ENCODE data around the gene PIGW. TPM values are rescaled to one million over a fixed set of nuclear protein-coding genes. Genes with fewer than 3 reads are reported as not detected.

PIGW gene
- polyA plus RNA-seq, 3 donors: 3.1 to 5.9 (median 3.7) TPM

DNA sequence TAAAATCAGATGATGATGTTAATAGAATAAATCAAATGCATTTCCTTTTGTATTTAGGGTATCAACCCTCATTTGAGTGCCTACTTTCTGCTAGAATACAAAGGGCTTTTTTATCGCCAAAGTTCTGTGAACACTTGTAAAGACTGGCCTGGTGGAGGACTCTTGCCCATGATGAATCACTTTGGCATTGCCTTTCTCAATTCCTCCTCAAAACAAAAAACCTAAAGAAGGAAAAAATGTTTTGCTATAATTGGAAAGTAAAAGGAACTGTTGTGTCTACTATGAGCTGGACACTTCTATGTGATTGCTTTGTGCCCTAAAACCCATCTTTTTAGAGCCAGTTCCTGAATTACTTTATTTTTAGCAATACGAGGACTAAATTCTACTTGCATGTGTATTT lies 43.9 kb downstream of the PIGW start:
- no peak overlapping the region for H3K4me2 ChIP-seq (replicated peaks; ENCODE audit: extremely low read depth, low read length, poor library complexity, severe bottlenecking)
- H3K27ac ChIP-seq (ENCODE audit: low read depth in 1 of 2, low read length in 2 of 2): no peak overlapping the region
- H3K27me3 ChIP-seq (ENCODE audit: control insufficient read depth in 2 of 2, insufficient read depth in 2 of 2, low read length in 2 of 2): no peaks in the 10 kb centered on the region
- no peak overlapping the region for H2AFZ ChIP-seq (ENCODE audit: insufficient read depth, low read depth, low read length, poor library complexity, severe bottlenecking)
- H4K20me1 ChIP-seq (ENCODE audit: insufficient read depth, low read length): peaks cover 88% of the 10 kb centered on the region
- Mint-ChIP-seq H3K4me3 (no peak overlapping the region), H3K9me3 (no peaks in the 10 kb centered on the region), H3K27ac (no peak overlapping the region), H3K36me3 (peaks cover 65 to 84% of the 10 kb centered on the region in 2 donors), H3K4me1 (no peaks in the 10 kb centered on the region), H3K27me3 (ENCODE audit: low read depth in 3 of 3) (no peaks in the 10 kb centered on the region)
- H3K4me1 ChIP-seq (ENCODE audit: control insufficient read depth in 1 of 2, insufficient read depth in 2 of 2, low read length in 2 of 2): no peaks in the 10 kb centered on the region
- peaks cover 79 to 92% of the 10 kb centered on the region in 2 donors for H3K36me3 ChIP-seq (replicated peaks in 1 of 2; ENCODE audit: control insufficient read depth in 1 of 2, insufficient read depth in 2 of 2, low read length in 2 of 2)
- no peak for DNase-seq
- H3K9me3 ChIP-seq (replicated peaks in 1 of 2; ENCODE audit: control insufficient read depth in 1 of 2, insufficient read depth in 1 of 2, low read length in 2 of 2): no peaks in the 10 kb centered on the region
- TF ChIP-seq, protein P1, sequence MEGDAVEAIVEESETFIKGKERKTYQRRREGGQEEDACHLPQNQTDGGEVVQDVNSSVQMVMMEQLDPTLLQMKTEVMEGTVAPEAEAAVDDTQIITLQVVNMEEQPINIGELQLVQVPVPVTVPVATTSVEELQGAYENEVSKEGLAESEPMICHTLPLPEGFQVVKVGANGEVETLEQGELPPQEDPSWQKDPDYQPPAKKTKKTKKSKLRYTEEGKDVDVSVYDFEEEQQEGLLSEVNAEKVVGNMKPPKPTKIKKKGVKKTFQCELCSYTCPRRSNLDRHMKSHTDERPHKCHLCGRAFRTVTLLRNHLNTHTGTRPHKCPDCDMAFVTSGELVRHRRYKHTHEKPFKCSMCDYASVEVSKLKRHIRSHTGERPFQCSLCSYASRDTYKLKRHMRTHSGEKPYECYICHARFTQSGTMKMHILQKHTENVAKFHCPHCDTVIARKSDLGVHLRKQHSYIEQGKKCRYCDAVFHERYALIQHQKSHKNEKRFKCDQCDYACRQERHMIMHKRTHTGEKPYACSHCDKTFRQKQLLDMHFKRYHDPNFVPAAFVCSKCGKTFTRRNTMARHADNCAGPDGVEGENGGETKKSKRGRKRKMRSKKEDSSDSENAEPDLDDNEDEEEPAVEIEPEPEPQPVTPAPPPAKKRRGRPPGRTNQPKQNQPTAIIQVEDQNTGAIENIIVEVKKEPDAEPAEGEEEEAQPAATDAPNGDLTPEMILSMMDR (IDR thresholded peaks at IDR 0.05): no peak
- intact Hi-C loops (cut with micrococcal nuclease): no loop called here
- H3K79me2 ChIP-seq (ENCODE audit: insufficient read depth, low read length): peaks cover 73% of the 10 kb centered on the region
- H3K4me3 ChIP-seq (replicated peaks in 1 of 3; ENCODE audit: low read depth in 2 of 3, low read length in 3 of 3): no peak overlapping the region
- H3K9ac ChIP-seq (ENCODE audit: insufficient read depth, low read length, poor library complexity, severe bottlenecking): no peak overlapping the region
- WGBS (ENCODE audit: insufficient coverage): no CpG with 5 or more reads among the region's 2 CpGs

DNA sequence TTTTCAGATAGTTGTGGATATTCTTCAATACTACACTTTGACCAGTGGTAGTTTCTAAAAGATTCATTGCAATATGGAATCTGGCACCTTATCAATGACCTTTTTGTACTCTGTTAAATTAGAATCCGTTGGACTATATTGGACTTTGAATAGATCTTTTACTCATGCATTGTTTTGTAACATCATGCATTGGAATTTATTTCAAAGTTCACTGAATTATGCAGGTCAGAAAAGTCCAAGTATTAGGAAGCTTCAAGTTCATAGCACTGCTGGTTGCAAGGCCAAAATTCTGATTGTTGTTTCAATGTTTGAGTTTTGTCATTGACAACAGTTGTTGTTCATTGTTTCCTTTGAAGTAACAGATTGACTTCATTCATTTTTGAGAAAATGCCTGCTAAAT lies 49.0 kb downstream of the PIGW start:
- peaks cover 74 to 89% of the 10 kb centered on the region in 2 donors for H3K36me3 Mint-ChIP-seq
- intact Hi-C loops (cut with micrococcal nuclease): no loop called here
- no peak overlapping the region for H3K27ac Mint-ChIP-seq
- peaks cover 91 to 98% of the 10 kb centered on the region in 2 donors for H3K36me3 ChIP-seq (replicated peaks in 1 of 2; ENCODE audit: control insufficient read depth in 1 of 2, insufficient read depth in 2 of 2, low read length in 2 of 2)
- H3K4me1 ChIP-seq (ENCODE audit: control insufficient read depth in 1 of 2, insufficient read depth in 2 of 2, low read length in 2 of 2): no peaks in the 10 kb centered on the region
- peaks cover 0 to 3% (median 0%) of the 10 kb centered on the region in 7 donors for H3K9me3 Mint-ChIP-seq
- no peaks in the 10 kb centered on the region for H3K9me3 ChIP-seq (replicated peaks in 1 of 2; ENCODE audit: control insufficient read depth in 1 of 2, insufficient read depth in 1 of 2, low read length in 2 of 2)
- no CpG with 5 or more reads among the region's 1 CpG for WGBS (ENCODE audit: insufficient coverage)
- no peak overlapping the region for H3K4me3 ChIP-seq (replicated peaks in 1 of 3; ENCODE audit: low read depth in 2 of 3, low read length in 3 of 3)
- no peak overlapping the region for H3K9ac ChIP-seq (ENCODE audit: insufficient read depth, low read length, poor library complexity, severe bottlenecking)
- H3K4me1 Mint-ChIP-seq: no peaks in the 10 kb centered on the region
- TF ChIP-seq, protein P1 (IDR thresholded peaks at IDR 0.05): no peak
- no peaks in the 10 kb centered on the region for H3K27me3 Mint-ChIP-seq (ENCODE audit: low read depth in 3 of 3)
- no peak for DNase-seq
- no peak overlapping the region for H2AFZ ChIP-seq (ENCODE audit: insufficient read depth, low read depth, low read length, poor library complexity, severe bottlenecking)
- peaks cover 41% of the 10 kb centered on the region for H3K79me2 ChIP-seq (ENCODE audit: insufficient read depth, low read length)
- H3K4me3 Mint-ChIP-seq: no peak overlapping the region
- no peak overlapping the region for H3K27ac ChIP-seq (ENCODE audit: low read depth in 1 of 2, low read length in 2 of 2)
- H4K20me1 ChIP-seq (ENCODE audit: insufficient read depth, low read length): peaks cover 85% of the 10 kb centered on the region
- H3K4me2 ChIP-seq (replicated peaks; ENCODE audit: extremely low read depth, low read length, poor library complexity, severe bottlenecking): no peak overlapping the region
- no peaks in the 10 kb centered on the region for H3K27me3 ChIP-seq (ENCODE audit: control insufficient read depth in 2 of 2, insufficient read depth in 2 of 2, low read length in 2 of 2)
